ENCODE results near the gene STXBP5.

The STXBP5 gene

DNA sequence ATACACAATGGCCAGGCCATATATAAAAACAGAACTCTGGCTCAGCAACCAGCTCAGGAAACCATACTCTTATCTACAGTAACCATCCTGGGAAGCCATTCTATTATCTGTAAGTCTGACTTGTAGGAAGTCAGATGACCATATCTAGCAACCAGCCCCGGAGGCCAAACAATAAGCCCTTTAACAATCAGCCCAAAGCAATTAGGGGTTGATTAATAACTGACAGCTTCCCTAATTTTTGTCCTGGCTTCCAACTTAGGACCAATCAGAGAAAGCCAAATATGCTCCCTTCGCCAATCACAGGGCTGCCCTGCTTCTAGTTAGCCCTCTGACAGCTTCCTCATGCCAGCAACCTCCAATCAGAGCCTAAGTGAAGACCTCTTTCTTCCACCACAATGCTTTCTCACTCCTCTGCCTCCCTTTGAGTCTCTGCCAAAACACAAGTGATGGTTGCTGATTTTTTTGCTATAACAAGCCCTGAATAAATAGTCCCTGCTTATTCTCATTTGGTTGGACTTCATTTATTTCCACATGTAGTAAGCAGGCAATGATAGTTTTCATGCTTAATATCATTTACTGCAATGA, 37.8 kb upstream of the STXBP5 start:
- H3K4me1 ChIP-seq (ENCODE audit: control insufficient read depth, low read depth, low read length) = no peaks in the 10 kb centered on the region
- no peaks in the 10 kb centered on the region for H3K9me3 ChIP-seq (ENCODE audit: control insufficient read depth, low read depth, low read length)
- H3K36me3 ChIP-seq (ENCODE audit: control insufficient read depth, low read depth, low read length) = no peaks in the 10 kb centered on the region
- no peak overlapping the region for H3K27ac ChIP-seq (ENCODE audit: low read length)
- H3K27me3 ChIP-seq (ENCODE audit: control insufficient read depth, insufficient read depth, low read length) = no peaks in the 10 kb centered on the region
- H3K4me3 ChIP-seq (ENCODE audit: low read length) = no peak overlapping the region
- H3K9ac ChIP-seq (ENCODE audit: low read length) = no peak overlapping the region

DNA sequence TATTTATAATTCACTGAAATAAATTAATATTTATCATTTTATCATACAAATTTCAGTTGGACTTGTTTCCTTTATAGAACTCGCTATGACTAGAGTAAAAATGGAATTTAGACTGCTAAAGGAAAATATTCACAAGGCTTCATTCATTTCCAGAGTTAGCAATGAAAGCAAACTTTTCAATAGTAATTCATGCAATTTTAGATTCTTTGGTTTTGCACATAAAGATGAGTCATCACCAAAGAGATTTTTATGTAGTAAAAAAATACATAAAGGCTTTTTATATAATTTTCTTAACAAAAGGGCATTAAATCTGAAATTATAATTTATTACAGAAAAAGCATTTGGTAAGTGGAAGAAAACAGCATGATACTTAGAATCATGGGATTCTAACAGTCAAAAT, 37.2 kb upstream of the STXBP5 start:
- H3K9ac ChIP-seq (ENCODE audit: low read length) = no peak overlapping the region
- H3K4me3 ChIP-seq (ENCODE audit: low read length) = no peak overlapping the region
- no peaks in the 10 kb centered on the region for H3K27me3 ChIP-seq (ENCODE audit: control insufficient read depth, insufficient read depth, low read length)
- H3K9me3 ChIP-seq (ENCODE audit: control insufficient read depth, low read depth, low read length) = no peaks in the 10 kb centered on the region
- no peaks in the 10 kb centered on the region for H3K36me3 ChIP-seq (ENCODE audit: control insufficient read depth, low read depth, low read length)
- H3K4me1 ChIP-seq (ENCODE audit: control insufficient read depth, low read depth, low read length) = no peaks in the 10 kb centered on the region
- no peak overlapping the region for H3K27ac ChIP-seq (ENCODE audit: low read length)

DNA sequence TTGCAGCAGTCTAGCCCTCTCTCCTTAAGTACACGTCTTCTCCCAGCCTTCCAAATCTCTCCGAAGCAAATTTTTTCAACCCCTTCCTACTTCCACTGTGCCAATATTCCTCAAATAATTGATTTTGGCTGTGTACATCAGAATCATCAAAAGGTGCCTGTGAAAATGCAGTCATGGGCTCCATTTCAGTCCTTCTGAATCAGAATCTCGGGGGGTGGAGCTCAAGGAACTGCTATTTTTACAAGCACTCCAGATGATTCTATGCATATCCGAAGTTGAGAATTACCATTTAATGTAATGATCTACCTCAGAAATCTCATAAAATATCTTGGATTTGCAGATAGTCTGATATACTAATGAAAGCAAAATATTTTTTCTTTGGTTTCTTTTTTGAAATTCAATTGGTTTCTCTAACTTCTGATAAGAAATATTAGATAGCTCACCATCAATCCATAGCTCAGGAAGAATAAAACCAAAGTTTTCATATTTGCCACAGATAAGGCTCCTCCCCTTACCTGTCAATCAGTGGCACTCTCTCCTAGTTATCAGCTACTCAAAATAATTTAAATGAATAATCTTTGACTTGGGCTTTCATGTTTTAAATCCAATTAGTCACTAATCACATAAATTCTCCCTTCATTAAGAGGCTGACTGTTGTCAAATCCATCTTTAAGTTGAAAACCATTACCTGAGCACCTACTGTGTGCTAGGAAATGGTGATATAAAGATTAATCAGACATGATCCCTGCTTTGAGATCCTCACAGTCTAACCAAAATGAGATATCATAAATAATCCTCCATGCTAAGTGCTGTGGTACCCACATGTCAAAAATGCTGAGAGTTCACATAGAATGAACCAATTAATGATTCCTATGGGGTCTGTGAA, 36.4 kb upstream of the STXBP5 start:
- Histone ChIP-seq H3K4me1 (ENCODE audit: control insufficient read depth, low read depth, low read length) (no peaks in the 10 kb centered on the region), H3K9me3 (ENCODE audit: control insufficient read depth, low read depth, low read length) (no peaks in the 10 kb centered on the region), H3K4me3 (ENCODE audit: low read length) (no peak overlapping the region), H3K36me3 (ENCODE audit: control insufficient read depth, low read depth, low read length) (no peaks in the 10 kb centered on the region), H3K9ac (ENCODE audit: low read length) (no peak overlapping the region), H3K27ac (ENCODE audit: low read length) (no peak overlapping the region), H3K27me3 (ENCODE audit: control insufficient read depth, insufficient read depth, low read length) (no peaks in the 10 kb centered on the region)

DNA sequence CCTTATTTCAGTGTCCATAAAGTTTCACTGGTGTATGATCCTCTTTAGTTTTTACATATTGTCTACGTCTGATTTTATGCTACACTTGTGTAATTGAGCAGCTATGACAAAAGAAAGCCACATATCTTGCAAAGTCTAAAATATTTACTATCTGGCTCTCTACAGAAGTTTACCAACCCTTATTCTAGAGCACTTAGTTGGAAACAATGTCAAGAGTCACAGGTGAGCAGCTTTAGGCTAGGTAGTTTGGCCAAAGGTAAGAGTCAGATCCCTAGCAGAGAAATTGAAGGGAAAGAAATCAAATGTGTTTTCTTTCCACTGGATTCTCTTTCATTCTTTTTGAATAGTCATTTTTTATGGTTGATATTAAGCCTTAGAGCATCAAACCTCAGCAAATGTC, 34.7 kb upstream of the STXBP5 start:
- H3K36me3 ChIP-seq (ENCODE audit: control insufficient read depth, low read depth, low read length) = no peaks in the 10 kb centered on the region
- H3K27me3 ChIP-seq (ENCODE audit: control insufficient read depth, insufficient read depth, low read length) = no peaks in the 10 kb centered on the region
- H3K9ac ChIP-seq (ENCODE audit: low read length) = no peak overlapping the region
- H3K4me1 ChIP-seq (ENCODE audit: control insufficient read depth, low read depth, low read length) = no peaks in the 10 kb centered on the region
- no peak overlapping the region for H3K27ac ChIP-seq (ENCODE audit: low read length)
- H3K4me3 ChIP-seq (ENCODE audit: low read length) = no peak overlapping the region
- no peaks in the 10 kb centered on the region for H3K9me3 ChIP-seq (ENCODE audit: control insufficient read depth, low read depth, low read length)

DNA sequence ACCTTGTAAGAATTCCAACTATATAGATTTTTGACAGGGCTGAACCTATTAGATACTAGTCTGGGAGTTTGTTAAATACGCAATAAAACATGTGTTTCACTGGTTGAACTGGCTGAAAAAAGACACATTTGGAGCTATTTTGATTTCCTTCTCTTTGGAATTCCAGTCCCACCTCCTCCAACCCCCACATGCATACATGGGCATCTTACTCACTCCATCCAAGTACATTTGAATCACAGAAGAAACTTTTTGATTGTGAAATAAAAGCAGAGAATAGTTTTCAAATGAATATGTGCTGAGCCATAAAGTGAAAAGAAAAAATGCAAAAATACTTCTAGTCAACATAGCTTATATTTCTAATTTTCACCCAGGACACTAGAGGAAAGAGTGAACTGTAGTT, 33.9 kb upstream of the STXBP5 start:
- Histone ChIP-seq H3K9me3 (ENCODE audit: control insufficient read depth, low read depth, low read length) (no peaks in the 10 kb centered on the region), H3K36me3 (ENCODE audit: control insufficient read depth, low read depth, low read length) (no peaks in the 10 kb centered on the region), H3K27ac (ENCODE audit: low read length) (no peak overlapping the region), H3K9ac (ENCODE audit: low read length) (no peak overlapping the region), H3K4me3 (ENCODE audit: low read length) (no peak overlapping the region), H3K4me1 (ENCODE audit: control insufficient read depth, low read depth, low read length) (no peaks in the 10 kb centered on the region), H3K27me3 (ENCODE audit: control insufficient read depth, insufficient read depth, low read length) (no peaks in the 10 kb centered on the region)

DNA sequence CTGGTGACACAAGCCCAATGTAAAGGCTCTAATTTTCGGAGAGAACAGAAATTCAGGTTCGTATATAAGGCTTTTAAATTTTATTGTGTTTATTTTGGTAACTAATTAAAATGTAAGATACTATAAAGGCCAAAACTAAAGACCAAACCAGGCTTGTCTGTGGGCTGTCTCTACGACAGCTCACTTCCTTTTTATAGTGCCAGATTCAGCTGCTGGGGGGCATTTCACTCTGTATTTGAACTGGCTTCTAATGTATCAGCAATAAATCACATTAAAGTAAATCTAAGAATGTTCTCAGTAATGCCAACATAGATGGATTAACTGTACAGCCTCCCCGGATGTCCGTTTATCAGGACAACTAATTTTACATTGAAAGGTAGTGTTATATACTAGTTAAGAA, 31.1 kb upstream of the STXBP5 start:
- Histone ChIP-seq H3K27me3 (ENCODE audit: control insufficient read depth, insufficient read depth, low read length) (no peaks in the 10 kb centered on the region), H3K4me1 (ENCODE audit: control insufficient read depth, low read depth, low read length) (peaks cover 5% of the 10 kb centered on the region), H3K4me3 (ENCODE audit: low read length) (no peak overlapping the region), H3K9ac (ENCODE audit: low read length) (no peak overlapping the region), H3K9me3 (ENCODE audit: control insufficient read depth, low read depth, low read length) (no peaks in the 10 kb centered on the region), H3K36me3 (ENCODE audit: control insufficient read depth, low read depth, low read length) (no peaks in the 10 kb centered on the region), H3K27ac (ENCODE audit: low read length) (no peak overlapping the region)

DNA sequence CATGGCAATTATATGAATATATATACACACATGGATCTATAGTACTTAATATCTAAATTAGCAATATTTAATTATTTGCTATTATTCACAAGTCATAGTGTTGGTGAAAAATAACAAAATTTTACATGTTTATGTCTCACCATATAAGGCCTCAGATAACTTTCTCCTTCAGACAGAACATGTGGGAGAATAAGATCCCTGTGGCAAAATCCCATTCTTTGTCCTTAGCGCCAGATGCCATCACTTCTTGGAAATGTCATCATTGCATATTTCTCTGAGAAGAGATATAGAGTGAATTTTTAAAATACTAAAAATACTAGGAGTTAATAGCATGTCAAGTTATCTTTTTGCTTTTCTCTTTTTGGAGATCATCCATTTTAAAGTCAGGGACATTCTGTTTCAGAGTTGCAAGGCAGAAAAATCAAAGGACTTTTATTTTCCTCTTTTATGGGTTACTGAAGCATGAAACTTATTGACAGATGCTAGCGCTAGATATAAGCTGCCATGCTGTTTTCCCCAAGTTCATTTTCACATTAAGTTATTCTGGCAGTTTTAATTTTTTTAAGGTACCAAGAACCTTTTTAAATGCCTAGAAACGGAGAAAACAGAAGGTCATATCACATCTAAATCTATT, 30.4 kb upstream of the STXBP5 start:
- no peak overlapping the region for H3K27ac ChIP-seq (ENCODE audit: low read length)
- no peak overlapping the region for H3K4me3 ChIP-seq (ENCODE audit: low read length)
- no peaks in the 10 kb centered on the region for H3K9me3 ChIP-seq (ENCODE audit: control insufficient read depth, low read depth, low read length)
- no peaks in the 10 kb centered on the region for H3K36me3 ChIP-seq (ENCODE audit: control insufficient read depth, low read depth, low read length)
- no peak overlapping the region for H3K9ac ChIP-seq (ENCODE audit: low read length)
- peaks cover 5% of the 10 kb centered on the region for H3K4me1 ChIP-seq (ENCODE audit: control insufficient read depth, low read depth, low read length)
- H3K27me3 ChIP-seq (ENCODE audit: control insufficient read depth, insufficient read depth, low read length) = no peaks in the 10 kb centered on the region

DNA sequence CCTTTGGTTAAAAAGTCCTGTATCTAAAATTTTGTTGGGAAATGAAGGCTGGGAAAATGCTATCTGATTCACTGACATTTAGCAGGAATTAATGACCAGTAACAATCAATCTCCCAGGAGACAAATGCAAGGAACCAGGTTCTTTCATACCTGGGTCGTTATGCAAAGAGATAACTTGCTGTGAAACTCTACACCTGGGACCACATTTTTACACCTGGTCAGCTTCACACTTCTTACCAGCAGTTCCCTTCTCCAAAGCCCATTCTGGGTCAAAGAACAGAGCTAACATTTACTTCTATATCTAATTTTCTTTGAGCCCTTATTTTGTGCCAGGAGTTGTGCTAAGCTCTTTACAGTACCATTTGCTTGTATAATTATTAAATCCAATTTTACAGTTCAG, 27.4 kb upstream of the STXBP5 start:
- H3K4me3 ChIP-seq (ENCODE audit: low read length) = no peak overlapping the region

DNA sequence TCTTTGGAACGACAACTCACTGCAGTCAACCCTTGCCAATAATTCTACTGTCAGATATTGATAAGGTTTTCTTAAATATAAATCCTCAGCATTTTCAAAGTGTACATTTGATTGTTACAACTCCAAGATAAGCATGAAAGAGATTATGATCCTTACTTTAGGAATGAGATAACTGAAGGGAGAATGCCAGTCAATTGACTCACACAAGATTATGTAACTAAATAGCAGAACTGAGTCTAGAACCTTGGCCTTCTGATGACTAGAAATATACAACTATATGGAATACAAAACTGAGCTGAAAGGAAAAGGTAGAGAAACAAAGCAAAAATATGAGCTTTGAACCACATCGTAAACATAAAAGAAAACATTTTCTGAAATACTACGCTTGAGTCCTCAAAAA, 26.9 kb upstream of the STXBP5 start:
- Histone ChIP-seq H3K4me3 (ENCODE audit: low read length) (no peak overlapping the region), H3K9ac (ENCODE audit: low read length) (no peak overlapping the region), H3K36me3 (ENCODE audit: control insufficient read depth, low read depth, low read length) (no peaks in the 10 kb centered on the region), H3K4me1 (ENCODE audit: control insufficient read depth, low read depth, low read length) (peaks cover 5% of the 10 kb centered on the region), H3K9me3 (ENCODE audit: control insufficient read depth, low read depth, low read length) (no peaks in the 10 kb centered on the region), H3K27me3 (ENCODE audit: control insufficient read depth, insufficient read depth, low read length) (no peaks in the 10 kb centered on the region), H3K27ac (ENCODE audit: low read length) (no peak overlapping the region)

More for the DNA sequence above, 27.4 kb upstream of the STXBP5 start:
- H3K9me3 ChIP-seq (ENCODE audit: control insufficient read depth, low read depth, low read length) = no peaks in the 10 kb centered on the region
- H3K27me3 ChIP-seq (ENCODE audit: control insufficient read depth, insufficient read depth, low read length) = no peaks in the 10 kb centered on the region
- peaks cover 5% of the 10 kb centered on the region for H3K4me1 ChIP-seq (ENCODE audit: control insufficient read depth, low read depth, low read length)
- H3K27ac ChIP-seq (ENCODE audit: low read length) = no peak overlapping the region
- no peak overlapping the region for H3K9ac ChIP-seq (ENCODE audit: low read length)
- H3K36me3 ChIP-seq (ENCODE audit: control insufficient read depth, low read depth, low read length) = no peaks in the 10 kb centered on the region

DNA sequence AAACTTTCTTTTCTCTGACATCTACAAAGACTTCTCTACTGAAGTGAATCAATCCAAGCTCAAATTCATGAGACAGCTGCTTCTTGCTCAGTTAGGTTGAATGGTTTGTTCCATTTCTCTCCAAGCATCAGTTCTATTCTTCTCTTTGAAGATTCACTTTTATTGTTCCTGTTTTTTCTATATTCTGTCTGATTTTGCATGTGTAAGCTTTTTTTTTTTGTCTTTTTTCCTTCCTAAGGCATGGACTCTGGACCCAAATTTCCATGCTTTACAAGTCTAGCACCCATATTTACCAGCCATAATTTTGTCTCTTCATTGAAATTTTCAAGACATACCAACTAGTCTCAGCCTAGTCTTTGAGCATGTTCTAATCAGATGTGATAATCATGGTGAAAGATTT, 25.9 kb upstream of the STXBP5 start:
- no peak overlapping the region for H3K9ac ChIP-seq (ENCODE audit: low read length)
- H3K4me1 ChIP-seq (ENCODE audit: control insufficient read depth, low read depth, low read length) = peaks cover 5% of the 10 kb centered on the region
- H3K27me3 ChIP-seq (ENCODE audit: control insufficient read depth, insufficient read depth, low read length) = no peaks in the 10 kb centered on the region
- no peak overlapping the region for H3K27ac ChIP-seq (ENCODE audit: low read length)
- H3K36me3 ChIP-seq (ENCODE audit: control insufficient read depth, low read depth, low read length) = no peaks in the 10 kb centered on the region
- H3K9me3 ChIP-seq (ENCODE audit: control insufficient read depth, low read depth, low read length) = no peaks in the 10 kb centered on the region
- no peak overlapping the region for H3K4me3 ChIP-seq (ENCODE audit: low read length)

DNA sequence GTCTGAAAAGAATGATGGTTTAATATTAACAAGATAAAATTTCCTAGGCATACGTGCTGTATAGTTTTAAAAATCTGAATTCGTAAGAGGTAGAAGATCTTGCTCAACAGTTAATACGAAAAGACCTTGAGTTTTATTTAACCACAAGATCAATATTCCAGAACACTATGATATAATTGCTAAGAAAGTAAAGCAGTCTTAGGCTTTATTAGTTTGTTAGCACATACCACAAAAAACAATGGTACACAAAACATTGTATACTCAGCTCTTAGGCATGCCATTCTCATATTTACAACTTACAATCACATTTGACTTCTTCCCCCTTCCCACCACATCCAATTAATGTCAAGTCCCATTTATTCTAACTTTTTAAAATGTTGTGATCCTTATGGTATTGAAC, 24.4 kb upstream of the STXBP5 start:
- peaks cover 5% of the 10 kb centered on the region for H3K4me1 ChIP-seq (ENCODE audit: control insufficient read depth, low read depth, low read length)
- no peaks in the 10 kb centered on the region for H3K27me3 ChIP-seq (ENCODE audit: control insufficient read depth, insufficient read depth, low read length)
- H3K9ac ChIP-seq (ENCODE audit: low read length) = no peak overlapping the region
- H3K27ac ChIP-seq (ENCODE audit: low read length) = no peak overlapping the region
- no peaks in the 10 kb centered on the region for H3K36me3 ChIP-seq (ENCODE audit: control insufficient read depth, low read depth, low read length)
- no peaks in the 10 kb centered on the region for H3K9me3 ChIP-seq (ENCODE audit: control insufficient read depth, low read depth, low read length)
- H3K4me3 ChIP-seq (ENCODE audit: low read length) = no peak overlapping the region
